Breast epithelium (tissue), 4 donors: ENCODE data around the gene EZH1. TPM values are rescaled to one million over a fixed set of nuclear protein-coding genes. Genes with fewer than 3 reads are reported as not detected.

Experiments
- DNase-seq, 2 donors: peaks; one replicate each; pipeline ENCODE4 v3.0.0-alpha.2; 2019; ENCODE audit warnings: low spot score in 2 of 2
- H3K27ac ChIP-seq, 2 donors: fragments of 200-600 bp; sonication (generic) in 1 of 2; one replicate each; pipeline ENCODE4 v1.5.1; 2016 to 2019; ENCODE audit warnings: mild to moderate bottlenecking in 1 of 2
- H3K27me3 ChIP-seq, 2 donors: fragments of 200-600 bp; sonication (generic) in 1 of 2; one replicate each; pipeline versions ENCODE4 v1.5.1 to v1.6.0; 2017 to 2019; ENCODE audit warnings: control low read depth in 1 of 2, mild to moderate bottlenecking in 1 of 2
- H3K36me3 ChIP-seq: fragments of 200-600 bp; one replicate; pipeline ENCODE4 v1.5.1; 2019
- H3K4me1 ChIP-seq, 2 donors: fragments of 200-600 bp; sonication (generic); one replicate each; pipeline ENCODE4 v1.5.1; 2016 to 2019; ENCODE audit warnings: control low read depth in 1 of 2
- H3K4me3 ChIP-seq, 3 donors: fragments of 200-600 bp; sonication (generic); 1 replicate in 2 of 3; 2 replicates in 1 of 3; pipeline ENCODE4 v1.5.1; 2016 to 2019; ENCODE audit warnings: mild to moderate bottlenecking in 3 of 3, moderate library complexity in 2 of 3
- H3K9me3 ChIP-seq, 2 donors: fragments of 200-600 bp; sonication (generic) in 1 of 2; one replicate each; pipeline ENCODE4 v1.5.1; 2016 to 2019; ENCODE audit warnings: control low read depth in 1 of 2
- CTCF ChIP-seq, 3 donors: fragments of 450-650 bp; IDR thresholded peaks; one replicate each; pipeline ENCODE4 v1.5.1; 2016 to 2017; ENCODE audit warnings: antibody characterized with exemption in 3 of 3, mild to moderate bottlenecking in 3 of 3, moderate library complexity in 3 of 3
- POLR2A ChIP-seq: fragments of 450-650 bp; IDR thresholded peaks from one replicate; pipeline ENCODE4 v1.6.1; 2016; ENCODE audit warnings: antibody characterized with exemption, mild to moderate bottlenecking, moderate library complexity
- POLR2AphosphoS5 ChIP-seq, 3 donors: sonication (generic); formaldehyde crosslinking; IDR thresholded peaks; one replicate each; pipeline ENCODE4 v1.6.1; 2017; ENCODE audit warnings: antibody characterized with exemption in 3 of 3
- intact Hi-C: fragments of 100-400 bp; cut with DNase I; formaldehyde crosslinking; loops from one replicate; pipeline ENCODE4 v1.15.1; 2023; ENCODE audit warnings: low total_unique reads
- total RNA-seq, 3 donors: library from RNA; depleted of rRNA; stranded (reverse); fragments of >200 nt; gene quantifications; one replicate each; pipeline ENCODE4 v1.1.0, GENCODE V29; 2016

EZH1 gene
- total RNA-seq, 3 donors from 2014 or later: 50.8 to 91.1 (median 70.1) TPM

- Histone ChIP-seq H3K27me3 (no peaks in the 10 kb centered on the region), H3K4me3 (no peak overlapping the region), H3K27ac (no peak overlapping the region), H3K4me1 (no peaks in the 10 kb centered on the region), H3K9me3 (no peaks in the 10 kb centered on the region), H3K36me3 (no peaks in the 10 kb centered on the region)
- intact Hi-C loops: no loop called here
- DNase-seq: no peak
- TF ChIP-seq POLR2A: no peak
- no peak for TF ChIP-seq CTCF (IDR thresholded peaks at IDR 0.05)
- no peak for TF ChIP-seq POLR2AphosphoS5 (IDR thresholded peaks at IDR 0.05)
These were observed 47.6 kb downstream of the EZH1 start for GRCh38 chr17:42697108-42697811.

GRCh38 chr17:42695500-42695899, 49.3 kb downstream of the EZH1 start:
- Histone ChIP-seq H3K36me3 (no peaks in the 10 kb centered on the region), H3K27me3 (no peaks in the 10 kb centered on the region), H3K27ac (no peak overlapping the region), H3K4me1 (no peaks in the 10 kb centered on the region), H3K9me3 (no peaks in the 10 kb centered on the region), H3K4me3 (no peak overlapping the region)
- intact Hi-C loops: no loop called here
- no peak for DNase-seq
- TF ChIP-seq POLR2AphosphoS5 (IDR thresholded peaks at IDR 0.05) (no peak), CTCF (IDR thresholded peaks at IDR 0.05) (no peak), POLR2A (no peak)

GRCh38 chr17:42694524-42694923, 50.3 kb downstream of the EZH1 start:
- Histone ChIP-seq H3K36me3 (no peaks in the 10 kb centered on the region), H3K4me3 (no peak overlapping the region), H3K9me3 (no peaks in the 10 kb centered on the region), H3K27ac (no peak overlapping the region), H3K4me1 (no peaks in the 10 kb centered on the region), H3K27me3 (no peaks in the 10 kb centered on the region)
- intact Hi-C loops: no loop called here
- TF ChIP-seq CTCF (IDR thresholded peaks at IDR 0.05): no peak
- TF ChIP-seq POLR2AphosphoS5 (IDR thresholded peaks at IDR 0.05): no peak
- TF ChIP-seq POLR2A: no peak
- DNase-seq: no peak

GRCh38 chr17:42692489-42692888, 52.4 kb downstream of the EZH1 start:
- Histone ChIP-seq H3K27ac (no peak overlapping the region), H3K4me3 (no peak overlapping the region), H3K36me3 (no peaks in the 10 kb centered on the region), H3K27me3 (no peaks in the 10 kb centered on the region), H3K4me1 (no peaks in the 10 kb centered on the region), H3K9me3 (no peaks in the 10 kb centered on the region)
- TF ChIP-seq POLR2AphosphoS5 (IDR thresholded peaks at IDR 0.05) (no peak), POLR2A (no peak), CTCF (IDR thresholded peaks at IDR 0.05) (no peak)
- intact Hi-C loops: no loop called here
- DNase-seq: peak in 1 of 2 donors; percentile 34

- no peaks in the 10 kb centered on the region for H3K27me3 ChIP-seq
- H3K36me3 ChIP-seq: no peaks in the 10 kb centered on the region
- H3K4me3 ChIP-seq: no peak overlapping the region
- intact Hi-C loops: no loop called here
- H3K4me1 ChIP-seq: no peaks in the 10 kb centered on the region
- no peak overlapping the region for H3K27ac ChIP-seq
- TF ChIP-seq CTCF (IDR thresholded peaks at IDR 0.05): no peak
- TF ChIP-seq POLR2AphosphoS5 (IDR thresholded peaks at IDR 0.05): no peak
- TF ChIP-seq POLR2A: no peak
- no peaks in the 10 kb centered on the region for H3K9me3 ChIP-seq
- DNase-seq: no peak
These were observed 53.8 kb downstream of the EZH1 start for GRCh38 chr17:42691021-42691545.
